Subcutaneous adipose tissue (tissue), 4 donors: ENCODE measurements around the gene FOXJ1. TPM values are rescaled to one million over a fixed set of nuclear protein-coding genes. Genes with fewer than 3 reads are reported as not detected.

Experiments used
- CTCF ChIP-seq: fragments of 450-650 bp; IDR thresholded peaks from one replicate; pipeline ENCODE4 v1.5.1; 2016; ENCODE audit warnings: low read depth, mild to moderate bottlenecking, control low read depth, antibody characterized with exemption, moderate library complexity
- total RNA-seq, 4 donors: library from RNA; depleted of rRNA; stranded (reverse); fragments of >200 nt; gene quantifications; one replicate each; pipeline ENCODE4 v1.1.0, GENCODE V29; 2016

Gene FOXJ1
- total RNA-seq, 4 donors from 2014 or later = not detected

DNA sequence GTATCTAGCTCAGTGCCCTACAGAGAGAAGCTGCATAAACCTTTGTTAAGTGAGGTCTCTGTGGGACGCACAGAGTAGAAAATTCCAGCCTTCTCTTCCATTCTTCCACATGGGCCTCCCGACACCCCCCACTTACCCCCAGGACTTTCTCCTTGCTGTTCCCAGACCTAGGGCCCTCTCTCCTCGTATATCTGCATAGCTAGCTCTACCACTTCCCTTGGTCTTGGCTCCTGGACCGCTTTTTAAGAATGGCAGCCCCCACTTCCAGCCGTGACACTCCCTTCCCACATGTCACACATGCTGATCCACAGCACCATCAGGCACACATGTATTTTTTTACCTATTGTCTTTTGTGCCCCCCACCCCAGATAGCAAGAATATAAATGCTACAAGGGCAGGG is 16.7 kb upstream of the FOXJ1 start:
- TF ChIP-seq CTCF = no peak

DNA sequence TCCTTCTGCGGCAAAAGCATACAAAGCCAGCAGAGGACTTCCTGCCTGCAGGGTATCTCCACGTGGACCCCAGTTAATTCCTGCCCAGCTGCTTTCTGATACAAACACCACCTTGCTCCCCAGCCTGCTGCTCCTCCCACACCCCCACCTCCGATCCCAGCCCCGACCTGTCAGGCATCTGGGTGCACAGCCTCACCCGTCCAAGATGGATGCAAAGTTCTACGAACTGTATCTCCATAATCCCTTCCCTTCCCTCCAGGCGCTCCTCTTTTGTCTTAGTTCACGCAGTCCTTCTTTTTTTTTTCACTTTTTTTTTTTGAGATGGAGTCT is 15.6 kb upstream of the FOXJ1 start:
- no peak for TF ChIP-seq CTCF

GRCh38 chr17:76155988-76156661 is 15.1 kb upstream of the FOXJ1 start:
- no peak for TF ChIP-seq CTCF

DNA sequence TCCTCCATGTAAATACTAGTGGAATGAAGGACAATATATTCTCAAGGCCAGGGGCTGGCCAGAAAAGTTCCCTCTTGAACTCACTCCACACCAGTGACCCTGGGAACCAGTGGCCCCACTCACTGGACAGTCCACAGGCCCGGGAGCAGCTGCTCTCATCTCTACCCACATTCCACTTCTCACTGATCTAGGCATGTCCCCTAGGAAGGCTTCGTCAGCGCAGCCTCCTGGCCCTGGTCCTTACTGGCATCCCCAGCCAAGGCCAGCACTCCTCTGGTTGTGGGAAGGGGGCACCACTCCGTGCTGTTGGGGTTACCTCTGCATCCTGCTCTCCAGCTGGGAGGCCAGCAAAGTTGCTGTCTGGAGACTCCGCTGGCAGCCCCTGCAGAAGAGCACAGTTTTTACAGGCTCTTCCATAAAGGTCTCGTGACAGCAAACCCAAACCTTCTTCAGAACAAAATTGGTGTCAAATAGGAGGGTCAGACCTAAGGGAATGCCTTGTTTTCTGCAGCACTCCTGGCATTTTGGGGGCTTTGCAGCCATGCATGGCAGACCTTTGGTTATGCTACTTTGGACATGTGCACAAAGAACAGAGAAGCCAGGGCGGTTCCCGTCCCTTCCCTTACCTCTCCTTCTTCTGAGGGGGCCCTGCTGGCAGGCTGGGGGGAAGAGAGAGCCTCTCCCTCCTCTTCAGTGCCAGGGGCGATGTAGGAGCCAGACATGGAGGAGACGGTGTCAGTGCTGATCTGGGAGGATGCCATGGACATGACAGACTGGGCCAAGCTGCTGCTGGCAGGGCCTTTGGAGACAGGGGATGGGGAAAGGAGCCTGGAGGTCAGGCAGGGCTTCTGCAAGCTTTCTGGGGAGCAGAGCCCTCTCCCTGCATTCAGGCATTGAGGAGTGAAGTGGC is 14.1 kb upstream of the FOXJ1 start:
- no peak for TF ChIP-seq CTCF

DNA sequence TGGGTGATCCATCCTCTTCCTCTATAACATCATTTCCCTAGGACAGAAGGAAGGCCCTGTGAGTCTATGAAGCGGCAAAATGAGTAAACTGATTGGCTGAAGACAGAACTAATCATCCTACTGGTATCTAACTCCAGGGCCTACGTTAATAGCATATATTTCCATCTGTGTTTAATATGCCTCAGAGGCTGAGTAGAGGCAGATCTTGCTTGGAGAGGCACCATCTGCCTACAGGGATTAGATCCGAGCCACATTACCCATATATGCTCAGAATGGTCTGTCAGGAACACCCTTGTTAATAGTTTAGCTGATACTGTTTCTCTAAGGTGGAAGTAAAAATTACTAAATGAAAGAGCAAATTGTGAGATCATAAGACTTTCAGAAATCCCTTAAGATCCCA is 13.2 kb upstream of the FOXJ1 start:
- no peak for TF ChIP-seq CTCF

DNA sequence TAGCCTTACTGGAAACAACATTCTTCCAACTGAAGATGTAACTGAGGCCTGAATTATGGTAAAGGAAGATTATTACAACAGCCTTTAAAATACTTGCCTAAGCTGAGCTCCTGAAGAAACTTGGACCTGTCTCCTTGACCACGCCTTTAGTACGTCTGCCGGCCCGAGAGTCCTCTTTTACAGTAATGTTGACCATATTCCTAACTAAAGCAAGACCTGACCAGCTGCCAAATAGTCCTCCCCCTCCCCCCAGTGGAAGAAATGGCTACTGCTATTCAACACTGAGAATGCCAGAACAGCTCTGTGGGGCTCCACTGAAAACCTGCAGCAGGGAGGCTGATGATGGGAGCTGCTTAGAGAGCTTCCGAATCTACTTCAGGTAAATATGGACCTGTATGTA is 12.6 kb upstream of the FOXJ1 start:
- no peak for TF ChIP-seq CTCF

DNA sequence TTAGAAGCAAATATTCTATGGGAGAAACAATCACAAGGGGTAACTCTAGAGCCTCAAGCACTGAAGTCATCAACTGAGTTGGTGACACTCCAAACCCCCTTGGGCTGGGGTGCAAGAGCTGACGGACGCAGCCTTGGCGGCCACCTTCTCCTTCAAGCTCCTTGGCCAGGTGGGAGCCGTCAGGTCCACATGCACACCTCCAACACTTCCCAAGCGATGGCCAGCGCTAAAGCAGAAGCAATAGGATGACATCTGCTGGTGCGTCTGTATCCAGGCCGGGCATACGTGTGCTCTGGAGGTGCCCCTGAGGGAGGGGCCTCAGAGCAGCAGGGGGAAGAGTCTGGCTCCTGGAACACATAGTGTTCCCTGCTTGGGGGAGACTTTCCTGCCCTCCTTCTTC is 12.2 kb upstream of the FOXJ1 start:
- no peak for TF ChIP-seq CTCF
